GM21528 (cell line): ENCODE measurements around the gene FAM135A.

Experiments used
- ATAC-seq: cut with Tn5 transposase; IDR thresholded peaks from one replicate; pipeline ENCODE4 v1.9.1; 2021; ENCODE audit warnings: mild to moderate bottlenecking, moderate library complexity; ENCODE audit not compliant: unreplicated experiment, low FRiP score

Gene FAM135A

GRCh38 chr6:70413114-70413991 lies at the start of gene FAM135A:
TSS of gene FAM135A (plus strand) at chr6:70413508. CDS start at chr6:70428343, 14,835 bp downstream.
- peak; percentile 92 for ATAC-seq

GRCh38 chr6:70363741-70364493 lies 49.4 kb upstream of the FAM135A start:
- ATAC-seq, result no peak

- peak; percentile 71 for ATAC-seq
Observed at GRCh38 chr6:70369332-70369950, 43.9 kb upstream of the FAM135A start.

GRCh38 chr6:70370496-70370895 lies 42.8 kb upstream of the FAM135A start:
- no peak for ATAC-seq

- no peak for ATAC-seq
Observed at GRCh38 chr6:70371454-70372105, 41.7 kb upstream of the FAM135A start.

GRCh38 chr6:70375166-70375565 lies 38.1 kb upstream of the FAM135A start:
- ATAC-seq, result no peak

GRCh38 chr6:70375882-70376281 lies 37.4 kb upstream of the FAM135A start:
- ATAC-seq, result no peak

GRCh38 chr6:70376628-70377027 lies 36.7 kb upstream of the FAM135A start:
- ATAC-seq, result no peak

GRCh38 chr6:70377372-70377771 lies 35.9 kb upstream of the FAM135A start:
- ATAC-seq, result no peak

- ATAC-seq, result peak; percentile 35
Observed at GRCh38 chr6:70379473-70380013, 33.8 kb upstream of the FAM135A start.

- ATAC-seq, result peak; percentile 76
Observed at GRCh38 chr6:70380252-70380651, 33.1 kb upstream of the FAM135A start.

GRCh38 chr6:70380771-70381416 lies 32.4 kb upstream of the FAM135A start:
- ATAC-seq, result no peak

GRCh38 chr6:70381417-70381782 lies 31.9 kb upstream of the FAM135A start:
- no peak for ATAC-seq

- ATAC-seq, result no peak
Observed at GRCh38 chr6:70385901-70386300, 27.4 kb upstream of the FAM135A start.

GRCh38 chr6:70388814-70389213 lies 24.5 kb upstream of the FAM135A start:
- no peak for ATAC-seq

- ATAC-seq, result no peak
Observed at GRCh38 chr6:70389261-70389660, 24.0 kb upstream of the FAM135A start.

- no peak for ATAC-seq
Observed at GRCh38 chr6:70390067-70390466, 23.2 kb upstream of the FAM135A start.

GRCh38 chr6:70391492-70391891 lies 21.8 kb upstream of the FAM135A start:
- ATAC-seq, result no peak

- no peak for ATAC-seq
Observed at GRCh38 chr6:70394518-70395300, 18.6 kb upstream of the FAM135A start.
